HG02588 (cell line): ENCODE measurements around the gene HCAR3.
"Not testable (repeated sequence)": the region's sequence is repeated elsewhere in the genome, so short reads cannot be mapped to it uniquely, and the experiment has no call there.

Source experiments
- ATAC-seq: cut with Tn5 transposase; IDR thresholded peaks from one replicate; pipeline ENCODE4 v1.9.1; 2021; ENCODE audit warnings: mild to moderate bottlenecking, moderate library complexity; ENCODE audit not compliant: unreplicated experiment

The HCAR3 gene

GRCh38 chr12:122724641-122725243 is 8.1 kb upstream of the HCAR3 start:
- no peak for ATAC-seq

- ATAC-seq, result no peak
Measured at GRCh38 chr12:122722387-122722786, 5.8 kb upstream of the HCAR3 start.

- ATAC-seq, result no peak
Measured at GRCh38 chr12:122721057-122721545, 4.5 kb upstream of the HCAR3 start.

GRCh38 chr12:122715211-122715610 is 1.4 kb downstream of the HCAR3 start:
- not testable (repeated sequence) for ATAC-seq

GRCh38 chr12:122713491-122714188 is 3.0 kb downstream of the HCAR3 start:
- not testable (repeated sequence) for ATAC-seq

GRCh38 chr12:122711266-122711665 is 5.3 kb downstream of the HCAR3 start:
- ATAC-seq, result not testable (repeated sequence)

GRCh38 chr12:122710341-122710740 is 6.3 kb downstream of the HCAR3 start:
- not testable (repeated sequence) for ATAC-seq

- not testable (repeated sequence) for ATAC-seq
Measured at GRCh38 chr12:122709287-122709686, 7.3 kb downstream of the HCAR3 start.

GRCh38 chr12:122703841-122704240 is 12.8 kb downstream of the HCAR3 start:
- not testable (repeated sequence) for ATAC-seq

GRCh38 chr12:122702890-122703611 is 13.6 kb downstream of the HCAR3 start, which contains the start of gene HCAR2:
Gene HCAR2 (minus strand): TSS chr12:122703357. CDS start chr12:122703283, 74 bp downstream.
- not testable (repeated sequence) for ATAC-seq

GRCh38 chr12:122701481-122701880 is 15.1 kb downstream of the HCAR3 start:
- ATAC-seq, result not testable (repeated sequence)

- ATAC-seq, result not testable (repeated sequence)
Measured at GRCh38 chr12:122700038-122700710, 16.4 kb downstream of the HCAR3 start.

GRCh38 chr12:122696922-122697321 is 19.7 kb downstream of the HCAR3 start:
- ATAC-seq, result not testable (repeated sequence)

GRCh38 chr12:122691566-122691965 is 25.0 kb downstream of the HCAR3 start:
- no peak for ATAC-seq

GRCh38 chr12:122688291-122688690 is 28.3 kb downstream of the HCAR3 start:
- no peak for ATAC-seq

GRCh38 chr12:122687086-122687485 is 29.5 kb downstream of the HCAR3 start:
- no peak for ATAC-seq

- no peak for ATAC-seq
Measured at GRCh38 chr12:122686538-122686937, 30.1 kb downstream of the HCAR3 start.

- ATAC-seq, result no peak
Measured at GRCh38 chr12:122684297-122684813, 32.3 kb downstream of the HCAR3 start.

GRCh38 chr12:122681814-122682213 is 34.8 kb downstream of the HCAR3 start:
- ATAC-seq, result no peak

GRCh38 chr12:122680989-122681388 is 35.6 kb downstream of the HCAR3 start:
- not testable (repeated sequence) for ATAC-seq

GRCh38 chr12:122676781-122677180 is 39.8 kb downstream of the HCAR3 start:
- not testable (repeated sequence) for ATAC-seq
